HFF-Myc (cell line): ENCODE measurements around the gene SGCA.

Source experiments
- DNase-seq: peaks from one replicate; pipeline ENCODE4 v3.0.0-alpha.2; 2011; ENCODE audit warnings: low read depth; ENCODE audit errors: extremely low read depth
- H3K4me3 ChIP-seq: replicated peaks from 2 replicates; pipeline ENCODE4 v1.5.1; 2011; ENCODE audit warnings: low read depth, mild to moderate bottlenecking, control low read depth, low read length
- TF ChIP-seq, protein P1 (sequence below): IDR thresholded peaks from 2 replicates; pipeline ENCODE4 v1.5.1; 2012; ENCODE audit warnings: mild to moderate bottlenecking, low read depth, low read length, control low read depth; ENCODE audit errors: missing control alignments

Gene SGCA

DNA sequence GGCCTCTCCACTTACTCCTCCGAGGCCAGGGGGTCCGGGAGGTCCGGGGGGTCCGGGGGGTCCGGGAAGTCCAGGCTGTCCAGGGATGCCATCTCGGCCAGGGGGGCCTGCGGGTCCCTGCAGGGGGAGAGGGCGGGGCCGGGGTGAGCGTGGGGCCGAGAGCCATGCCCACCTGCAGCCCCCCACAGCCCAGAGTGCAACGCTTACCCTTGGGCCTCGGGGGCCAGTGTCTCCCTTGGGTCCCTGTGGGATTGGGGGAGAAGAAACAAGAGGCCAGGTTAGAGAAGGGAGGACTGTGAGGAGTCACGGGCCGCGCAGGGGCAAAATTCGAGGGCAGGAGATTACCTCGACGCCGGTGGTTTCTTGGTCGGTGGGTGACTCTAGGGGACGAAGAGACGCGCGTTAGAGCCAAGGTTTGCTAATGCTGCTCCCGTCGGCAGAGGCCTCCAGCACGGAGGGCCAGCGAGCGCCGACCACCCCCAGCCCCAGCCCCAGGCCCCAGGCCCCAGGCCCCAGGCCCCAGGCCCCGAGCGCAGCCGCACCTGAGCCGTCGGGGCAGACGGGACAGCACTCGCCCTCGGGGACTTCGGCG is 33.5 kb downstream of the SGCA start:
- no peak for DNase-seq
- TF ChIP-seq, protein P1, sequence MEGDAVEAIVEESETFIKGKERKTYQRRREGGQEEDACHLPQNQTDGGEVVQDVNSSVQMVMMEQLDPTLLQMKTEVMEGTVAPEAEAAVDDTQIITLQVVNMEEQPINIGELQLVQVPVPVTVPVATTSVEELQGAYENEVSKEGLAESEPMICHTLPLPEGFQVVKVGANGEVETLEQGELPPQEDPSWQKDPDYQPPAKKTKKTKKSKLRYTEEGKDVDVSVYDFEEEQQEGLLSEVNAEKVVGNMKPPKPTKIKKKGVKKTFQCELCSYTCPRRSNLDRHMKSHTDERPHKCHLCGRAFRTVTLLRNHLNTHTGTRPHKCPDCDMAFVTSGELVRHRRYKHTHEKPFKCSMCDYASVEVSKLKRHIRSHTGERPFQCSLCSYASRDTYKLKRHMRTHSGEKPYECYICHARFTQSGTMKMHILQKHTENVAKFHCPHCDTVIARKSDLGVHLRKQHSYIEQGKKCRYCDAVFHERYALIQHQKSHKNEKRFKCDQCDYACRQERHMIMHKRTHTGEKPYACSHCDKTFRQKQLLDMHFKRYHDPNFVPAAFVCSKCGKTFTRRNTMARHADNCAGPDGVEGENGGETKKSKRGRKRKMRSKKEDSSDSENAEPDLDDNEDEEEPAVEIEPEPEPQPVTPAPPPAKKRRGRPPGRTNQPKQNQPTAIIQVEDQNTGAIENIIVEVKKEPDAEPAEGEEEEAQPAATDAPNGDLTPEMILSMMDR: no peak
- H3K4me3 ChIP-seq: peak overlapping the region; percentile 100

- DNase-seq: peak; percentile 88
- H3K4me3 ChIP-seq: peak overlapping the region; percentile 100
- TF ChIP-seq, protein P1: no peak
Measured at GRCh38 chr17:50199803-50200456, 34.1 kb downstream of the SGCA start.

DNA sequence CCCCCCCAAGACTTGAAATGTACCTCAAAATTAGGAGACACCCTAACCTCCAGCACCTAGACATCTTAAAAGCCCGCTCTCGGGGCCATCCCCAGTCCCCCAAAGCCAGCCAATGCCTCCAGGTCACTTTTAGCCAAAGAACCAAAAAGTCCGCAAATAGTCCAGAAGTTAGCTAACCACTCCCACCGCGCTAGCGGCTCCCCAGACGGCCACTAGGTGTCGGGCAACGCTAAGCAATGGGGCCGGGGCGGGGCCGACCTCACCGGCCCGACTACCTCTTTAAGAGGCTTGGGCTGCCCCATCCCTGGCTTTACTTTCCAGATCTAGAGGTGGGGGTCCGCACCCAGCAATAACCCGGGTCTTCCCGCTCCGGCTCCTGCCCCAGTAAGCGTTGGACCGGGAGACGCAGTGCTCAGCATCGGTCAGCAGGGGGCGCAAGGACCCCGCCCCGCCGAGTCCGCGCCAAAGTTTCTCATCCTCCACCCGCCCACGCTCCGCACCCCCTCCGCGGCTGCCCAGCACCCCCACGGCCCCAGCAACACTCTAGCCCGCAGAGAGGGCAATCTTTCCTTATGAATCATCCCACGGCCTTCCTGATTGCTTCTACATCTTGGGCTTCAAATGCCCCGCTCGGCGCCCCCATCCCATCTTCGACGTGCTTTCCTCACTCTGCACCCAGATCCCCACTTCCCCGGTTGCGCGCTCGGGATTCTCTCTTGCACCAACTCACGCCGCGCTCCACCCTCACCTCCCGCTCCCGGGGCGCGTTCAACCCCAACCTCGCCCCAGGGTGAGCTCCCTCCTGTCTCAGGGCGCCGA is 34.9 kb downstream of the SGCA start:
- TF ChIP-seq, protein P1: peak; percentile 90
- H3K4me3 ChIP-seq: peak overlapping the region; percentile 100
- no peak for DNase-seq

DNA sequence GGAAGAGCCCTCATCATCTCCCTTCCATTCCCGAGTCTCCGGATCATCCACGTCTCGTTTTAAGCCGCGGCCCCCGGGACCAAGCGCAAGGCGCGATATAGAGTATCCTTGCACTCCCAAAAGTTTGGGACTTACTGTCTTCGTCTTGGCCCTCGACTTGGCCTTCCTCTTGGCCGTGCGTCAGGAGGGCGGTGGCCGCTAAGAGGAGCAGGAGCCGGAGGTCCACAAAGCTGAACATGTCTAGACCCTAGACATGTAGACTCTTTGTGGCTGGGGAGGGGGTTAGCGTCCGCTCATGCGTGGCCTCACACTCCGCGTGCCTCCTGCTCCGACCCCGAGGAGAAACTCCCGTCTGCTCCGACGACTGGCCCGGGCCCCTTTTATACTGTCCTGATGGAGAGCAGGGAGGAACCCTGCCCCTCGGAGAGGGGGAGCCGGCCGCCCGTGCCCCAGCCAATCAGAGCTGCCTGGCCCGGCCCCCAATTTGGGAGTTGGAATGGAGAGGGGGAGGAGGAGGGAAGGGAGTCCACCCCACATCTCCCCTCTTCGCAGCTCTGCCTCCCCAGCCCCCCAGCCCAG is 35.6 kb downstream of the SGCA start, which contains the start of gene COL1A1:
Gene COL1A1 (minus strand): TSS at position 356 of the 579 bp plus-strand sequence. CDS start 118 bp downstream, at position 238.
- TF ChIP-seq, protein P1: no peak
- peak within 1 kb of the TSS; percentile 100 for H3K4me3 ChIP-seq
- DNase-seq: no peak

DNA sequence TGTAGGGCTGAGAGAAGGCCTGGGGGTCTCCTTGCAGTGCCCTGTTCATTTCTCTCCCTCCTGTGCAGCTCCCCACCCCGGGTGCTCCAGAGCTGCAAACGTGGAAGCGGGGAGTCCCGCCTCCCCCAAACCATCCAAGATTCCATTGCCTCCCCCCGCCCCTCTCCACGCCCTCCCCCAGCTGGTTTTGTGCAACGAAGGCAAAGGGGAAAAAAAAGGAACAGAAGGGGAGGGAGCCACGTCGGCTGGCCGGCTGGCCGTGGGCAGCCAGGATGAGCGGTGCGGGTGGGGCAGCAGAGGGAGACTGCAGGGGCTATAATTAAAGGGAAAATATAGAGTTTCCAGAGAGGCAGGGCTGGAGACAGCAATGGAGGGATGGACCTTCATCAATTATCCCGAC is 37.3 kb downstream of the SGCA start:
- TF ChIP-seq, protein P1: no peak
- no peak for DNase-seq
- peak overlapping the region; percentile 19 for H3K4me3 ChIP-seq

GRCh38 chr17:50203604-50204345 is 38.0 kb downstream of the SGCA start:
- TF ChIP-seq, protein P1: no peak
- H3K4me3 ChIP-seq: peak overlapping the region; percentile 19
- DNase-seq: peak; percentile 91
